Skeletal muscle cell (primary cell): ENCODE data around the gene CMPK2.

Source experiments
- DNase-seq: peaks from one replicate; pipeline ENCODE4 v3.0.0-alpha.2; 2010; ENCODE audit warnings: low read depth
- H3K4me3 ChIP-seq: 2 replicates; pipeline ENCODE4 v1.5.1; 2011; ENCODE audit warnings: low read depth, mild to moderate bottlenecking, control low read depth, low read length, moderate library complexity

Gene CMPK2

DNA sequence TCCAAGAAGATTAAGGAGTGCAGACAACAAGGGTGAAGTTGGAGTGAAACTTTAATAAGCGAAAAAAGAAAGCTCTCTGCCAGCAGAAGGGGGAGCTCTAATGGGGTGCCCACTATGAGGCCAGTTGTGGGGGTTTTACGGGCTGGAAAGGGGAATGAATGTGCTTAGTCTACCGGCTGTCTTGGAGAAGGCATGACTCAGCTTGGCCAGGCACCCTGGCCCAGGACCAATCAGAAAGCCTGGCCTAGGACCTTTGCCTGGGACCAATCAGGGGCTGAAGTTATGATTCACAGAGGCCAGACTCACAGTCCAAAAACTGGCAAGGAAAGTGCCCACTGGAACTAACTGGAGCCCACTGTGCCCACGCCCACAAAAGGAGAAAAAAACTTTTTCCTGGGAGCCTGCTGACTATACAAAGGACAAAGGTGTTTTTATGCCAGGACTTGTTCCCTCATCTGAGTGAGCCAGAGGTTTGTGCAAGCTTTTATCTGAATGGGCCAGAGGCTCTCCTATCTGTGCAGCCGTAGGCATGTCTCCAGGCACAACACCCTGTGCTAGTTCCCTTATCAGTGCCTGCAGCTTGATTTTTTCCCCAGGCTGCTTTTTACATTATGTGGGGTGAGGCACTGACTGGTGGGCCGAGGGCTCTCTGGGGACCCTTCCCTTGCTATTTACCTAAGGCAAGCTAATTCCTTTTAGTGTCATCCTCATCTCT, 18.6 kb downstream of the CMPK2 start:
- DNase-seq: no peak

DNA sequence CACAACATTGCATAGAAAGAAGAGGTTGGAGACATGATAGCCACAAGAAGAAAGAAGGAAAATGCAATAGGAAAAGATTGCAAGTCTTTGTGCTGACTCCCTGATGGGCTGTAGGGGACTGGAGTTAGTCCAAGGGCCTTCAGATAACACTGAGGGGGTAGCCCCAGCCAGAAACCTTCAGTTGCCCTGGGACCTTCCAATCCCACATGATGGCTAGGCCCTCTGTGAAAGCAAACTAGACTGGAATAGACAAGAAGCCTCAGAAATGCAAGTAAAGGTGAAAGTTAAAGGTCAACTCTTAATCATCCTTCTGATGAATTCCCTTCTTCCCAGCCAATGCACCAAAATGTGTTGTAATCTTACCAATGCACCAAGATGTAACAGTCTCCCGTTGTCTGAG, 19.2 kb downstream of the CMPK2 start:
- DNase-seq: no peak
- H3K4me3 ChIP-seq: no peak overlapping the region

More for the DNA sequence above, 18.6 kb downstream of the CMPK2 start:
- no peak overlapping the region for H3K4me3 ChIP-seq

DNA sequence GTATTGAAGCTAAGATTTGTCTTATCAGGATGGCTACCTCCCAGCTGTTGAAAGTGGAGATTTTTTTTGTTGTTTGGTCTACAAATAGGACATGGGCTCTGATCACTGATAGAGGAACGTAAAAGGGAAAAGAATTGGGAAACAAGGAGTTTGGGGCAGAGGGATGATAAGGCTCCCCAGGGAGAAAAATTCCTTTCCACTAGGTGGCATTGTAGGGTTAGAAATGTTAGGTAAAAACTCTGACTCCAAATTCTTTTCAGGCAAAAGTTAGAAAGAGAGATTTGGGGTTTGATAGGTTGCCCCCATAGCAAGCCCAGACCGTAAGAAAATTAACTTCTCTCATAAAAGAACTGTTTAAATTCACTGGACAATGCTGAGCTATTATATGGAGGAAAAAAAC, 19.8 kb downstream of the CMPK2 start:
- no peak for DNase-seq
- no peak overlapping the region for H3K4me3 ChIP-seq

DNA sequence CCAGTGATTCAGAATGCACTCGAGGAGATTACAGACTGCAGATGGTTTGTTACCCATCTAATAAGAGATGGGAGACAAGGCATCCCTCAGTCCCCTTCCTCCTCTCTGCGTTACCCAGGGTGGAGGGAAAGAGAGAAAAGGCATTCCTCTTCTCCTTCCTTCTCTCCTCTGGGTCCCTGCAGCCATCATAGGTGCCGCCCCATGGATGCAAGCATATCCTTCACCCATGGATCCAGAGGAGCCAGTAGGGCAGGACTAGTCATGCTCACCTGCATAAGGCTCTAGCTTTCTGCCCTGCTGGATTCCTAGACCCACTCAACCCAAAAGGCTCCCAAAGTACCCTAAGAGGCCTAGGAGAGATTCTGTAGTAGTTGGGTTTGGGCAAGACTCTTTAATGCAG, 20.4 kb downstream of the CMPK2 start:
- H3K4me3 ChIP-seq: no peak overlapping the region
- DNase-seq: no peak

DNA sequence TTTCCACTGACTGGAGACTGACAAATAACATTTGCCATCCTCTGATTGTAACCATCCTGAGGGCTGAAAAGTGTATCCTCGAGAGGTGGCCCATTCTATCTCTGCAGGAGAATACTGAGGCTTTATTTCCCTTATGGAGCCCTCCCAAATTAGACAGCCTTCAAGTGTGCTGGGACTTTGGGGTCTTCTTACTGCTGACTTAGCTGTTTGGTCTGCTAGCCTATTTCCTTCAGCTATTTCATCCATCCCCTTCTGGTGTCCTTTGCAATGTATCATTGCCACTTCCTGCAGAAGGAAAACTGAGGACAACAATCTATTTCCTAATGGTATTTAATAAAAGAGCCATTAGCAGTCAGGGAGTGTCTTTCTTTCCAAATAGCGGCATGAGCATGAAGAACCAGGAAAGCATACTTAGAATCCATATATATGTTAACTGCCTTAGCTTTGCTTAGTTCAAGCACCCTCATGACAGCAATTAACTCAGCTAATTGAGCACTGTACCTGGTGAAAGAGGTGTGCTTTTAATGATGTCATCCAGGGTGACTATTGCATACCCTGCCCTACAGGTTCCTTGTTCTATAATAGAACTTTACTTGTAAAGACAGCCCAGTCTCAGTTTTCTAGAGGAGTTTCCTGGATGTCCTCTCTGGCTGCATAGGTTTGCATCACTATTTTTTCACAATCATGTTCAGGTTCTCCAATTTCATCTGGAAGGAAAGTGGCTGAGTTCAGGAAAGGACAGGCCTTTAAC, 24.0 kb downstream of the CMPK2 start:
- DNase-seq: no peak
- H3K4me3 ChIP-seq: no peak overlapping the region

DNA sequence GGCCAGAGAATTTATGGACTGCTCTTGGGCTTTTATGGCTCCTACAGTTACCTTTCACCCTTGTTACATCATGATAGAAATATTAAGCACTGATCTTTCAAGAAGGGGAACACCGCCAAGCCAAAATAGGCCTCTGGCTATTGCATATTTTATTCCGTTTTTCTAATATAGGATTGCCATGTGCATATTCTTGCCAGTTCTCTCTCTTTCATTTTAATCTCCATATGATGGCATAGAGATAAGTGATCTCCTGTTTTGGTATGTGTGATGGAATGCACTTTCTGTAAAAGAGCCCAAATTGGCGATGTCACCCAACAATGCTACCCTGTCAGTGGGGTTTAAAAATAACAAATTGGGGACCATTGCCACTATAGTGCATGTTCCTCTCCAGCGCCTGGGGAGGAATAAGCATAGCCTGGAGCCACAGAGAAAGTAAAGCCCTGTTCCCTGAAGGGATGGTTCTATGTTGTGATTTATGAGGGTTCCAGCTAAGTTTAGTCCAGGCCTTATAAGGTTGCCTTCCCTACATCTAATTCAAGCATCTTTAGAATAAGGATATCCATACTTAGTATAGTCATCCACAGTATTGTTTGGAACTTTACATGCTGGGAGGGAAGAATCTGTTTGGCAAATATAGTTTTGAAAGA, 26.9 kb downstream of the CMPK2 start:
- DNase-seq: no peak
- no peak overlapping the region for H3K4me3 ChIP-seq

DNA sequence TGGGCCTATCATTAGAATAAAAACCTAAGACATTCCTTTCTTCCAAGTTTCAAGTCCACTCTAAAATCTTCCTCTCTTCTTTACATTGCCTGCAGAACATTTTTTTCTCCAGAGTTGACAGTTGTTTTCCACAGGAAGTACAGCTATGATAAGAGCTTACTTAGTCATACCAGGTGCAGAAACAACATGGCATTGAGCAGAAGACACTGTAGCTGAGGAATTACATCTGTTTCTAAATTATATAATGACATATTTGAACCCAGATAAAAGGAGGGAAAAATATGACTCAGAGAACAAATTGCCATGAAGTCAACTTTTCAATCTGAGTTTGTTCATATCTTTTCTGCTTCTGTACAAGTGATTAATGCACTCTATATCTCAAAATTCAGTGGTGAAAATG, 30.2 kb downstream of the CMPK2 start:
- DNase-seq: no peak
- H3K4me3 ChIP-seq: no peak overlapping the region

DNA sequence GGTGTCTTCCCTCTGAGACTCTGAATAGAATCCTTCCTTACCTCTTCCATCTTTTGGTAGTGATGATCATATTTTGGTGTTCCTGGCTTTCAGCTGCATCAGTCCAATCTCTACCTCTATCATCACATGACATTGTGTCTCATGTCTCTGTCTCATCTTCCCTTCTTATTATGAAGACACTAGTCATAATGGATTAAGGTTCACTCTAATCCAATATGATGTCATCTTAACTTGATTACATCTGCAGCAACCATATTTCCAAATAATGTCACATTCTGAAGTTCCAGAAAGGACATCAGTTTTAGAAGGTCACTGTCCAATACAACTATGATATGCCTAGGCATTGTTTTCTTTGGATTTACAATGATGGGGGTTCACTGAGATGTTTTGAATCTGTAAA, 31.5 kb downstream of the CMPK2 start:
- no peak for DNase-seq
- no peak overlapping the region for H3K4me3 ChIP-seq

DNA sequence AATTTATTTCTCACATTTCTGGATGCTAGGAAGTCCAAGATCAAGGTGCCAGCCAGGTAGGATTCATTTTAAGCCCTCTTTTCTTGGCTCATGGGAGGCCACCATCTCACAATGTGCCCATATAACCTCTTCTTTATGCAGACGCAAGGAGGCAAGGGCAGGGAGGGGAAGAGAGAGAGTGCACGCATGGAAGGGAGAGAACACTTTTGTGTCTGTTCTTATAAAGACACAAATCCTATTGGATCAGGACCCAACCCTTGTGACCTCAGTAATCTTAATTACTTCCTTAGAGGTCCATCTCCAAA, 32.5 kb downstream of the CMPK2 start:
- DNase-seq: no peak
- no peak overlapping the region for H3K4me3 ChIP-seq

DNA sequence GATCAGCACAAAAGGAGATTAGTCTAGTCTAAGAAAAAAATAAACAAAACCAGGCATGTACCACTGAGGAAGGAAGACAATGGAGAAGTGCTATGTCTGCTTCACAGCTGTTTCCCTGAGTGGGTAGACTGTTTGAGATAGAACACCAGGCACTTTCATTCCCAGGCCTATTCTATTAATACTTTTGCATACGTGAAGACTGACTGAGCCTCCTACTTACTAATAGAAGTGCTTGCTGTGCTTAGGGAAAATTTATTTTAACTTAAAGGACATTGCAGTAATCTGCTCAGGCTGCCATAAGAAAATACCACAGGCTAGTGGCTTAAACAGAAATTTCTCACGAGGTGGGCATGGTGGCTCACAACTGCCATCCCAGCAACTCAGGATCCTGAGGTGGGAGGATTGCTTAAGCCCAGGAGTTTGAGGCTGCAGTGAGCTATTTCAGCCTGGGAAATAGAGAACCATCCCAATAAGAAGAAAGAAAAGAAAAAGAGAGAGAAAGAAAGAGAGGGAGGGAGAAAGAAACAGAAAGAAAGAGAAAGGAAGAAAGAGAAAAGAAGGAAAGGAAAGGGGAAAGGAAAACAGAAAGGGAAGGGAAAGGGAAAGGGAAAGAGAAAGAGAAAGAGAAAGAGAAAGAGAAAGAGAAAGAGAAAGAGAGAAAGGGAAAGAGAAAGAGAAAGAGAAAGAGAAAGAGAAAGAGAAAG, 33.0 kb downstream of the CMPK2 start:
- no peak for DNase-seq
- no peak overlapping the region for H3K4me3 ChIP-seq

DNA sequence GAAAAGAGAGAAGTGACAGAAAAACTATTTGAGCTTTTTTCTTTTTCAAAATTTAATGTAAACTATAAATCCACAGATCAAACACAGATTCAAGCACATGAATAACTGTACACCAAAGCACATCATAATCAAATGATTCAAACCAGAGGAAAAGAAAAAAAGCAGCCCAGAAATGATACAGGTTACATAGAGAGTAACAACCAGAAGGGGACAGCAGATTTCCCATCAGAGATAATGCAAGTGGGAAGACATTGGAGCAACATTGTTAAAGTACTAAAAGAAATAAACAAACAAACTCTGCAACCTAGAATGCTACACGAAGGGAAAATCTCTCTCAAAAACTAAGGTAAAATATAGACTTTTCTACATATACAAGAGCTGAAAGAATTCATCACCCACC, 34.5 kb downstream of the CMPK2 start:
- H3K4me3 ChIP-seq: no peak overlapping the region
- no peak for DNase-seq

DNA sequence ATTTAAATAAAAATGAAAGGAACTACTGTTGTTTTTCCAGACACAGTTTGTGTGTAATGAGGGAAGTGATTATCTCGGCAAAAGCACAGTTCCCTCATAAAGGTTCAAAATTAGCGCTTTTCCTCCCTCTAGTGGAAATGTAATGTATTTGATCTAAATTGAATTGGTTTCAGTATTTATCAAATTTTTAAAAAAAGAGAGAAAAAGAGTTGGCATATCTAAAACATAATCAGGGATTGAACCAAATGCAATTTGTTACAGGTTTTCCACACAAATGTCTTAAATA, 37.5 kb downstream of the CMPK2 start:
- H3K4me3 ChIP-seq: no peak overlapping the region
- no peak for DNase-seq

DNA sequence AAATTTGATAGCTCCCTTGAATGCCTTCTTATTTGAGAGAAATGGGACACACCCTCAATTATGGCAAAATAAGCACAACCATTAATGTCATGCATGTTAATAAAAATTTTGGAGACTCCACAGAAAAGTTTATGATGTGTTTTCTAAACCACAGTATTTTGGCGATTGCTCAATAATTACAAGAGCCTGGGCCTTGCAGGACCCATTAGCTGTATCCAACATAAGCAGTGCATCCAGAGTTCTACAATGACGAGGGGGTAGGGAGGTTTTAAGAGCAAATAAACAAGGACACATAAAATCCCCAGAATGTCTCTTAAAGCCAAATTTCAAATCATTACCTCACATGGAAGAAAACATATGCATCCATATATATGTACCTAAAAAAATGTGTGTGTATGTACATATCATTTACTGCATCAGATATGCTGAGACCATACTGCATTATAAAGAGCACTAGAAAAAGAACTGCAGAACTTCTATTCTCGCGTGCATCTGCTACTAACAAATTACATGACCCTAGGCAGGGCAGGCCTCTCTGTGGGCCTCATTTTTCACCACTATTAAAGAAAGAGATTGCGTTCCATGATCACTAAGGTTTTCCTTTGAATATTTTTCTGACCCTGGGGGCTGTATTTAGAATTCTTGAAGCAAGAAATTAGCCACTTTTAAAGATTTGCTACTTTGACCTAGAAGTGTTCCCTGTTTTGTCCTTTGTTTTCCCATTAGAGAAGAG, 38.0 kb downstream of the CMPK2 start:
- DNase-seq: no peak
- H3K4me3 ChIP-seq: no peak overlapping the region

DNA sequence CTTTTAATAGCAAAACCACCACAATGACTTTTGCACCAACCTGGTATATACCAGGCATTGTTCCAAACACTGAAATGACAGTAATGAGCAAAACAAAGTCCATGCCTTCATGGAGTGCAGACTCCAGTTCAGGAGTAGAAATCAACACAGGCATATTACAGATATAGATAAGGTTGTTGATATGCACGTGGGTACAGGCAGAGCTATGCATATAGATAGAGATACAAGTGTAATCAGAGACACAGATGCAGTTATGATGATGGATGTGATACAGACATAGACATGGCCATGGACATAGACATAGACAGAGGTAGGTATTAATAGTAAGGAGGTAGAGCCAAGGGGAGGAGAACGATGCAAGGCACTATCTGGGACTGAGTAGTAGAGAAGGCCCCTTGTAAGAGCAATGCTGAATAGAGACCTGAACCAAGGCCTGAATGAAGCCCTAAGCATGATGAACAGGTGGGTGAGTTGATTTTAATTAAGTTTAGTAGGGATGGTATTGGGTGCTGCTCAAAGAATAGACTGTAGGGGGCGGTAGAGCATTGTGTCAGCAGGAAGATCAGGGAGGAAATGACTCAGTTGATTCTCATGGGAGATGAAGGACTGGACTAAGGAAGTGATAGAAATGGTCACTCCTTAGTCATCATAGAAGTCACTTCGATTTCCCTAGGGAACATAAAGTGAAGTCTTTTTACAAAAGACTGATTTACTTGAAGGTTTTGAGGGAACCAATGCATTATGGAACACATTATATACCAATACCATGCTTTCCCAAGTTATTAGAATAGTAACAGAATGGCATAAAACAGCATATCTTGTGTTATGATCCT, 39.4 kb downstream of the CMPK2 start:
- DNase-seq: peak; percentile 38

DNA sequence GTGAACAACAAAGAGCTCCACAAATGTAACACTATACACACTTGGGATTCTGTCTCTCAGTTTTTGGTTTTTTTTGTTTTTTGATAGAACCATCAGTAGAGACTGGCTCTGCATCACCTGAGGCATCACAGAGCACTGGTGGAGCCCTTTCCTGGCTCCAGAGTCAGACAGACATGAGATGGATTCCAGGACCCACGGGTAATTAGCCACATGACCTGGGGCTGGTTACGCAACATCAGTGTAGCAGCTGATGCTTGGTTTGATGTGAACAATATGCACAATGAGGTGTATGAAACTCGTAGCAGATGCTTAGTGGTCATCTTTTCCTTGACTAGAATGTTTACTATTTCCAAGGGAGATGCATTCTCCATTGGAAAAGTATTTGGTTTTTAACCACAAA, 40.7 kb downstream of the CMPK2 start:
- no peak overlapping the region for H3K4me3 ChIP-seq
- DNase-seq: no peak

More for the DNA sequence above, 39.4 kb downstream of the CMPK2 start:
- no peak overlapping the region for H3K4me3 ChIP-seq

DNA sequence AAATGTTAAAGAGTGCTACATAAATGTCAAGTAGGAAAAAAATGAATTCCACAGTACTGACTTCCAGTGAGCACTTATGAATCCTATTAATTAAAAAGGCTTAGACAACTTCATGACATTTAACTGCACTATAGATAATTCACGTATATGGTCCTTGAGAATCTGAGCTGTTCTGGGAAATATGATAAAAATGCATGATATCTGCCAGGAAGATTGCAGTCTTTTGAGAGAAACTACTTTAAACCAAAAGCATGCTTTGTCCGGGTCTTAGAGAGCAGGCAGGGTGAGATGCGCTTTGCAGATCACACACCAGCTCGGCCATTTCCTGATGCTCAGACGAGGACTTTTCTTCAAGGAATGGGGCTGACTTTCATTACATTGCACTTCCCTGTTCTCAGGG, 42.6 kb downstream of the CMPK2 start:
- no peak overlapping the region for H3K4me3 ChIP-seq
- no peak for DNase-seq

DNA sequence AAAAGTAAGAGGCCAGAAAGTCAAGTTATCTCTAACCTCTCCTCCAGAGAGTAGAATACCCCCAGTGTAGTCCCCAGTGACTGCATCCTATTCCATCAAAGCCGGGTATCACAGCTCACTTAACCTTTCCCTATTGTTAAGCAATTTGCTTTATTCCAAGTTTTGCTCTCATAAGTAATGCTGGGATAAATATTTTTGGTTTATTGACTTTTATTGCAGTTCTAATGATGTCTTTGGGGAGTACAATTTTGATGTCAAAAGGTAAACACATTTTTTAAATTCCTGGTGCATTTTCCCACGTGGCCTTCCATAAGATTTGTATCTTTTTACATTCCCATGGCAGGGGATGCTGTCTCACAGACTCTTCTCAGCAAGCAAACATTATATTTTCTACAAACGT, 43.3 kb downstream of the CMPK2 start:
- no peak for DNase-seq
- H3K4me3 ChIP-seq: no peak overlapping the region

DNA sequence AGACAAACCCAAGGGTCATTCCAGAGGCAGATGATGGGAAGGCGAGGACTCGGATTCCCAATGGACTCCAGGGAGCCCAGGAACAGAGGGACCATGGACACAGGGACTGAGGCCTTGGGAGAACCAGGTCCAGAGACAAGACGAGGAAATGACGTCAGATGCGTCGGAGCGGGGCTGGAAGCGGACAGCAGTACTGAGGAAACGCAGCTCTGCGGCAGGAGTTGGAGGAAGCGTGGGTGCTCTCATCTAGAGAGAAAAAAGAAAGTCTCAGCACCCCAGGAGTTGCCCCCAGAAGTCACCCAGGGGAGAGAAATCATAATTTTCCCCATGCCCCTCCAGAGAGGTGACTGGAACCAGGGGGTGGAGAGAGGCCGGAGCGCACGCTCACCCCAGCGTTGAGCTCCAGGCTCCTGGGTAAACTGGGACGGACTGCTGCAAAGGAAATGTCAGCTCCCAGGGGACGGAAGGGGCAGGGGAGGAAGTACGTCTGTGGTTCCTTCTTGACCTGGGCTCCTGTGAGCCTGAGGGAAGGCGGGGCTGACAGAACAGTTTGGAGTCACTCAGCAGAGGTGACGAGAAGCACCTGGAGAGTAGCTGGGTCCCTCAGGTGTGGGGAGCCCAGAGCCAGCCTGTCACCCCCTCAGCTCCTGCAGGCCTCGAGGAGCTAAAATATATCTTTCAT, 44.7 kb downstream of the CMPK2 start:
- no peak overlapping the region for H3K4me3 ChIP-seq
- no peak for DNase-seq

DNA sequence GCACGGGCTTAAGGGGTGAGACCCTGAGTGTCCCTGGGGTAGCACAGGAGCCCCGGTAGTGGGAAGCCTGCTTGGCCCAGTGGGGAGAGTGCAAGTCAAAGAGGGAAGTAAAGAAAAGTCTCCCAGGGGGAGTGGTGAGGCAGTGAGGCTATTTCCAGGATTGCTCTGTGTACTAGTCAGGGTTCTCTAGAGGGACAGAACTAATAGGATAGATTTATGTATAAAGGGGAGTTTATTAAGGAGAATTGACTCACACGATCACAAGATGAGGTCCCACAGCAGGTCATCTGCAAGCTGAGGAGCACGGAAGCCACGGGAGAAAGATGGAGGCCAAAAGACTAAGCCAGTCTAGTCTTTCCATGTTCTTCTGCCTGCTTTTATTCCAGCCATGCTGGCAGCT, 45.5 kb downstream of the CMPK2 start:
- no peak for DNase-seq
- no peak overlapping the region for H3K4me3 ChIP-seq
